Activated CD4-positive, alpha-beta memory T cell treated with anti-CD3 and anti-CD28 coated beads, Interleukin-2, amount 10 ng/mL, durations not matched to agents 7 days and 5 days (primary cell): Measurements from ENCODE around the gene SYT7. TPM values are rescaled to one million over a fixed set of nuclear protein-coding genes. Genes with fewer than 3 reads are reported as not detected.
"Not testable (repeated sequence)": the region's sequence is repeated elsewhere in the genome, so short reads cannot be mapped to it uniquely, and the experiment has no call there.

Experiments used
- CTCF ChIA-PET: fragments of 350-600 bp; sonication (Branson Sonifier 250); formaldehyde crosslinking; loops from one replicate; lab custom pipeline; 2021; ENCODE audit warnings: antibody characterized with exemption, inconsistent platforms; lab: Charles Lee
- POLR2A ChIA-PET: fragments of 350-600 bp; sonication (Branson Sonifier 250); formaldehyde crosslinking; loops from one replicate; lab custom pipeline; 2021; ENCODE audit warnings: antibody characterized with exemption; lab: Charles Lee
- DNase-seq: peaks from one replicate; pipeline ENCODE4 v3.0.0-alpha.2; 2020
- H3K27ac Mint-ChIP-seq: one replicate; pipeline ENCODE4 v1.8.0; 2021; ENCODE audit warnings: mild to moderate bottlenecking, mixed read lengths
- H3K27me3 Mint-ChIP-seq: one replicate; pipeline ENCODE4 v1.8.0; 2021; ENCODE audit warnings: mixed read lengths
- H3K36me3 Mint-ChIP-seq: one replicate; pipeline ENCODE4 v1.8.0; 2021; ENCODE audit warnings: low read depth, mixed read lengths
- H3K4me1 Mint-ChIP-seq: one replicate; pipeline ENCODE4 v1.8.0; 2021; ENCODE audit warnings: mixed read lengths
- H3K4me3 Mint-ChIP-seq: one replicate; pipeline ENCODE4 v1.8.0; 2021; ENCODE audit warnings: mild to moderate bottlenecking, mixed read lengths
- H3K9me3 Mint-ChIP-seq: one replicate; pipeline ENCODE4 v1.8.0; 2021; ENCODE audit warnings: mixed read lengths
- total RNA-seq, 2 experiments: library from RNA; stranded (reverse); gene quantifications; one replicate each; pipeline ENCODE4 v1.2.3, GENCODE V29; 2021

Gene SYT7
- total RNA-seq, 2 experiments from 2014 or later, result not detected

GRCh38 chr11:61467602-61468001 is 113.3 kb downstream of the SYT7 start:
- DNase-seq, H3K27ac Mint-ChIP-seq, H3K4me1 Mint-ChIP-seq, POLR2A ChIA-PET, H3K9me3 Mint-ChIP-seq, H3K4me3 Mint-ChIP-seq, H3K27me3 Mint-ChIP-seq: not testable (repeated sequence)
- CTCF ChIA-PET, result interaction anchor here (0.5 to 1.6 kb wide), 3 partner anchors 9 to 49 kb away, joined by 3 to 4 read pairs (median 3); no protein-coding TSS in a partner anchor
- peaks cover 25% of the 10 kb centered on the region for H3K36me3 Mint-ChIP-seq

Other genes starting within 250 kb of the SYT7 start
- gene DDB1, start 248.0 kb downstream of the SYT7 start, total RNA-seq, result 100 to 1,000 TPM; 166 to 174 TPM
- gene TKFC, start 247.8 kb downstream of the SYT7 start, total RNA-seq, result 10 to 100 TPM; 49.6 to 51.5 TPM
- 10 to 100 TPM; 36.0 to 38.6 TPM for gene CYB561A3, start 219.2 kb downstream of the SYT7 start, total RNA-seq
- gene TMEM138, start 218.7 kb downstream of the SYT7 start, total RNA-seq, result 10 to 100 TPM; 45.5 to 50.0 TPM
- gene TMEM216, start 188.5 kb downstream of the SYT7 start, total RNA-seq, result 1 to 10 TPM; 7.6 to 9.3 TPM
- gene CPSF7, start 151.1 kb downstream of the SYT7 start, total RNA-seq, result 10 to 100 TPM; 89.6 to 90.2 TPM
- gene SDHAF2, start 151.0 kb downstream of the SYT7 start, total RNA-seq, result 10 to 100 TPM; 47.3 to 47.5 TPM
- gene LRRC10B, start 72.3 kb downstream of the SYT7 start, total RNA-seq, result under 1 TPM in 1 of 2 experiments, not detected in 1; 0.13 TPM
- gene DAGLA, start 99.3 kb upstream of the SYT7 start, total RNA-seq, result under 1 TPM; 0.10 to 0.13 TPM
- 1 to 10 TPM; 4.6 to 4.9 TPM for gene MYRF, start 171.6 kb upstream of the SYT7 start, total RNA-seq
- 100 to 1,000 TPM; 192 to 196 TPM for gene TMEM258, start 211.5 kb upstream of the SYT7 start, total RNA-seq
- 100 to 1,000 TPM; 104 to 105 TPM for gene FEN1, start 211.8 kb upstream of the SYT7 start, total RNA-seq
- 10 to 100 TPM; 63.6 to 68.2 TPM for gene FADS1, start 235.9 kb upstream of the SYT7 start, total RNA-seq
- 100 to 1,000 TPM; 251 to 253 TPM for gene FADS2, start 247.2 kb upstream of the SYT7 start, total RNA-seq